Lower lobe of right lung (tissue), 2 donors: ENCODE measurements around the gene UBE2F. TPM values are rescaled to one million over a fixed set of nuclear protein-coding genes. Genes with fewer than 3 reads are reported as not detected.

ENCODE experiments used
- ATAC-seq, 2 donors: fragments of 200-7000 bp; cut with Tn5 transposase; one replicate each; pipeline ENCODE4 v1.9.1; 2020 to 2022; ENCODE audit warnings: mild to moderate bottlenecking in 2 of 2, moderate library complexity in 2 of 2
- DNase-seq: peaks from one replicate; pipeline ENCODE4 v3.0.0-alpha.2; 2020
- H3K27ac ChIP-seq: fragments of 200-600 bp; one replicate; pipeline ENCODE4 v1.8.0; 2022
- H3K27me3 ChIP-seq: fragments of 200-600 bp; one replicate; pipeline ENCODE4 v1.8.0; 2022; ENCODE audit warnings: low read depth
- H3K36me3 ChIP-seq: fragments of 200-600 bp; one replicate; pipeline ENCODE4 v1.8.0; 2022; ENCODE audit warnings: mild to moderate bottlenecking
- H3K4me1 ChIP-seq: fragments of 200-600 bp; one replicate; pipeline ENCODE4 v1.8.0; 2022
- H3K4me3 ChIP-seq: fragments of 200-600 bp; one replicate; pipeline ENCODE4 v1.8.0; 2022; ENCODE audit warnings: mild to moderate bottlenecking
- H3K9me3 ChIP-seq: fragments of 200-600 bp; one replicate; pipeline ENCODE4 v1.8.0; 2022
- intact Hi-C: fragments of 100-400 bp; cut with DNase I; formaldehyde crosslinking; loops from one replicate; pipeline ENCODE4 v1.11.0; 2022
- total RNA-seq: library from RNA; stranded (reverse); fragmentation: NEBNext Ultra II Directional; extraction: Animal tissue kit (Norgen Biotek cat#: 25700); gene quantifications from one replicate; pipeline ENCODE4 v1.2.1, GENCODE V29; 2021
- TF ChIP-seq, protein P1 (sequence below): fragments of 200-600 bp; IDR thresholded peaks from one replicate; pipeline ENCODE4 v1.8.0; 2022; ENCODE audit warnings: antibody characterized with exemption, mild to moderate bottlenecking
- donor health status: DM: no; HTN: yes; CAD: no; lungs with severe emphysema.

The UBE2F gene
- total RNA-seq, 1 donor from 2014 or later = 59.5 TPM

DNA sequence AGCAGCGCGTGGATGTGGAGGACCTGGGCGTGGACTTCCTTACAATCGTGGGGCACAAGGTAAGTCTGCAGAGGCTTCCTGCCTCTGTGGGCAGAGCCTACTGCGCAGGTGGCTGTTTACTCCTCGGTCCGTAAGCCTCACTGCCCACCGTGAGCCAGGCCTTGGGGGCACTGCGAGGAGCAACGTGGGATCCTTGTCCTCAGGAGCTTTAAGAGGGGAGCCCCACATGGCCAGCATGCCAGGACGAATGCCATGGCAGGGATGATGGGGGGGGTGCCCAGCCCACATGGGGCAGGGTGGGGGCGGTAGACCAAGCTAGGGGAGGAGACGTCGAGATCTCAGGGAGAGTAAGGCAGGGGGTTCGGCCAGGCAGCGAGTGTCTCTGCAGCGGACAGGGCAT, 115.3 kb downstream of the UBE2F start:
- no peak overlapping the region for H3K4me3 ChIP-seq
- peaks cover 22% of the 10 kb centered on the region for H3K36me3 ChIP-seq
- no peaks in the 10 kb centered on the region for H3K4me1 ChIP-seq
- TF ChIP-seq, protein P1, sequence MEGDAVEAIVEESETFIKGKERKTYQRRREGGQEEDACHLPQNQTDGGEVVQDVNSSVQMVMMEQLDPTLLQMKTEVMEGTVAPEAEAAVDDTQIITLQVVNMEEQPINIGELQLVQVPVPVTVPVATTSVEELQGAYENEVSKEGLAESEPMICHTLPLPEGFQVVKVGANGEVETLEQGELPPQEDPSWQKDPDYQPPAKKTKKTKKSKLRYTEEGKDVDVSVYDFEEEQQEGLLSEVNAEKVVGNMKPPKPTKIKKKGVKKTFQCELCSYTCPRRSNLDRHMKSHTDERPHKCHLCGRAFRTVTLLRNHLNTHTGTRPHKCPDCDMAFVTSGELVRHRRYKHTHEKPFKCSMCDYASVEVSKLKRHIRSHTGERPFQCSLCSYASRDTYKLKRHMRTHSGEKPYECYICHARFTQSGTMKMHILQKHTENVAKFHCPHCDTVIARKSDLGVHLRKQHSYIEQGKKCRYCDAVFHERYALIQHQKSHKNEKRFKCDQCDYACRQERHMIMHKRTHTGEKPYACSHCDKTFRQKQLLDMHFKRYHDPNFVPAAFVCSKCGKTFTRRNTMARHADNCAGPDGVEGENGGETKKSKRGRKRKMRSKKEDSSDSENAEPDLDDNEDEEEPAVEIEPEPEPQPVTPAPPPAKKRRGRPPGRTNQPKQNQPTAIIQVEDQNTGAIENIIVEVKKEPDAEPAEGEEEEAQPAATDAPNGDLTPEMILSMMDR = no peak
- intact Hi-C loops = no loop called here
- H3K27me3 ChIP-seq = no peaks in the 10 kb centered on the region
- no peak overlapping the region for H3K27ac ChIP-seq
- DNase-seq (no peak), ATAC-seq (no peak)
- no peaks in the 10 kb centered on the region for H3K9me3 ChIP-seq

DNA sequence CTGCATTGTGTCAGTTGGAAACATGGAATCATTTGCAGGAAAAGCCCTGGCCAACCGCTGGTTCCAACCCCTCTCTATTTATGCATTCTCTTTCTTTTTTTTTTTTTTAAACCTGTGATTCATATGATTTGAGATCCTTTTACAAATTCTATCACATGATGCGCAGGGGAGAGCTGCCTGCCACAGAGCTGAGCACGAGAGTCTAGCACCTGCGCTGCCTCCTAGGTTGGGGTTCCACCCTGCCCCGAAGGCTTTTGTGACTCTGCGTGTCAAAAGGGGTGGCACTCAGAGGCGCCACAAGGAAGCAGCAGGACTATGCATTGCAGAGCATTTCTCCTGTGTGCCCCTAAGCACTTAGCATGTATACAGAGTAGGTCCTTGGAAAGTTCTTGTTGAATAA, 116.0 kb downstream of the UBE2F start:
- intact Hi-C loops = no loop called here
- TF ChIP-seq, protein P1 = no peak
- DNase-seq (no peak), ATAC-seq (no peak)
- no peaks in the 10 kb centered on the region for H3K4me1 ChIP-seq
- no peak overlapping the region for H3K4me3 ChIP-seq
- H3K9me3 ChIP-seq = no peaks in the 10 kb centered on the region
- peaks cover 22% of the 10 kb centered on the region for H3K36me3 ChIP-seq
- H3K27ac ChIP-seq = no peak overlapping the region
- no peaks in the 10 kb centered on the region for H3K27me3 ChIP-seq

DNA sequence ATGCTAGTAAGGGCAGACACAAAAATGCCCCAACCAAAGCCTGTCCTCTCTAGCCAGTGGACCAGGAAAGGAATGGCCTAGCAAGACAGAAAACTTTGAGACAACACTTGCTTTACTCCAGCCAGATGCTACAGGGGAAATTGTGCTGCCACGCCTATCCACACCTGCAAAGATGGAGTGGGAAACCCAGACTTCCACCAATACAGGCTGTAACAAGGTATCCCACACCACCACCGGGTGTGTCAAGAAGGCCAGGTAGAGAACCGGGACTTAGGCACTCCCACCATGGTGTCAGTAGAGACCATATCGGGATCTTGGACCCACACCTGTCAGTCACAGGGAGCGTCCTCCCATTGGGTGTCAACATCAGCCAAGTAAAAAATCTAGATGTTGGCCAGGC, 117.1 kb downstream of the UBE2F start:
- DNase-seq (no peak), ATAC-seq (no peak)
- Histone ChIP-seq H3K4me3 (no peak overlapping the region), H3K9me3 (no peaks in the 10 kb centered on the region), H3K36me3 (peaks cover 22% of the 10 kb centered on the region), H3K27me3 (no peaks in the 10 kb centered on the region), H3K4me1 (no peaks in the 10 kb centered on the region), H3K27ac (no peak overlapping the region)
- intact Hi-C loops = no loop called here
- TF ChIP-seq, protein P1 = no peak

DNA sequence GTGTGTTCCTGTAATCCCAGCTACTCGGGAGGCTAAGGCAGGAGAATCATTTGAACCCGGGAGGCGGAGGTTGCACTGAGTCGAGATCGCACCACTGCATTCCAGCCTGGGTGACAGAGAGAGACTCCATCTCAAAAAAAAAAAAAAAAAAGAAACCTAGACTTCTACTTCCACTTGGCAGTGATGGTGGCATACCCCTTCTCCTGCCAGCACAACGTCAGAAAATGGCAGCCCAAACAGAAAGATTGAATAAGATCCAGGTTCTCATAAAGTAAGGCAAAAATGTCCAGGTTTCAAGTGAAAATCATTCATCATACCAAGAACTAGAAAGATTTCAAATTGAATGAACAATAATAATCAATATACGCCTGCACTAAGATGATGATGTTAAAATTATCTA, 117.9 kb downstream of the UBE2F start:
- Histone ChIP-seq H3K9me3 (no peaks in the 10 kb centered on the region), H3K27ac (no peak overlapping the region), H3K27me3 (no peaks in the 10 kb centered on the region), H3K4me3 (no peak overlapping the region), H3K4me1 (no peaks in the 10 kb centered on the region), H3K36me3 (peaks cover 22% of the 10 kb centered on the region)
- TF ChIP-seq, protein P1 = no peak
- ATAC-seq (no peak), DNase-seq (no peak)
- intact Hi-C loops = no loop called here

DNA sequence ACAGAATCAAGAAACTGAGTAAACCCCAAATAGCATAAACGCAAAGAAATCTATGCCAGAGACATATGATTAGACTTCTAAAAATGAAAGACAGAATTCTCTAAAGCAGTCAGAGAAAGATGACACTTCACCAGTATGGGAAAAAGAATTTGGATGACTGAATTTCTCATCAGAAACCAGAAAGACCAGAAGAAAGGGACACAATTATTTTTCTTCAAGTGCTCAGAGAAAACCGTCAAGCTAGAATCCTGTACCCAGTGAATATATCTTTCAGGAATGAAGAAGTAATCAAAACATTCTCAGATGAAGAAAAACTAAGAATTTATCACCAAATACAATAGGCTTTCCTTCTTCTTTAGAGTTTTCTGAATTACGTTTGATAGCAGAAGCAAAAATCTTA, 119.1 kb downstream of the UBE2F start:
- ATAC-seq (no peak), DNase-seq (no peak)
- Histone ChIP-seq H3K4me1 (no peaks in the 10 kb centered on the region), H3K36me3 (peaks cover 22% of the 10 kb centered on the region), H3K27me3 (no peaks in the 10 kb centered on the region), H3K9me3 (no peaks in the 10 kb centered on the region), H3K27ac (no peak overlapping the region), H3K4me3 (no peak overlapping the region)
- TF ChIP-seq, protein P1 = no peak
- intact Hi-C loops = no loop called here

DNA sequence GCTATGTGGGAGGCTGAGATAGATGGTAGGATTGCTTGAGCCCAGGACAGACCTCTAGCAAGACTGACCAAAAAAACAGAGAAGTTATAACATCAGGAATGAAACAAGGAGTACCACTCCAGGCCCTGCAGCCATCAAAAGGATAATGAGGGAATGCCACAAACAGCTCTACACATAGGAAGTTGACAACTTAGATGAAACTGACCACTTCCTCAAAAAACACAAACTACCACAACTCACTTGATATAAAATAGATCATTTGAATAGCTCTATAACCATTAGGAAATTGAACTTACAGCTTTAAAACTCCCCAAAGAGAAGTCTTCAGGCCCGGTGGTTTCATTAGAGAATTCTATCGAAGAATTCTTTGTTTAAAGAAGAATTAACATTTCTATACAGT, 120.4 kb downstream of the UBE2F start:
- intact Hi-C loops = no loop called here
- TF ChIP-seq, protein P1 = no peak
- H3K4me1 ChIP-seq = no peaks in the 10 kb centered on the region
- no peaks in the 10 kb centered on the region for H3K9me3 ChIP-seq
- no peak overlapping the region for H3K4me3 ChIP-seq
- peaks cover 15% of the 10 kb centered on the region for H3K36me3 ChIP-seq
- no peak for DNase-seq
- ATAC-seq = no peak
- no peaks in the 10 kb centered on the region for H3K27me3 ChIP-seq
- no peak overlapping the region for H3K27ac ChIP-seq
